ENCODE measurements around the gene SPON2. TPM values are rescaled to one million over a fixed set of nuclear protein-coding genes. Genes with fewer than 3 reads are reported as not detected.
A peak's percentile ranks its signal among the peaks of the same experiment; 100 is the strongest.

Gene SPON2
- total and polyA plus RNA-seq, 7 donors, result 4.1 to 18.5 (median 6.8) TPM

- no peaks in the 10 kb centered on the region for H3K36me3 ChIP-seq (ENCODE audit: insufficient read depth in 1 of 2, low read depth in 1 of 2)
- ATAC-seq, result no peak
- 91 to 94% (median 94%) methylated on average over 5 of the region's 5 CpGs for WGBS, 3 donors
- no peaks in the 10 kb centered on the region for H3K9me3 ChIP-seq
- DNase-seq, result no peak
- H3K27ac ChIP-seq, result no peak overlapping the region
- no peak for TF ChIP-seq CTCF (IDR thresholded peaks at IDR 0.05)
- no peaks in the 10 kb centered on the region for H3K4me1 ChIP-seq
- H3K4me3 ChIP-seq, result no peak overlapping the region
- no peaks in the 10 kb centered on the region for H3K27me3 ChIP-seq (ENCODE audit: insufficient read depth in 3 of 3, low read length in 2 of 3)
- intact Hi-C loops (cut with DNase I), result no loop called here
These were observed 7.9 kb downstream of the SPON2 start for GRCh38 chr4:1164444-1164843.

DNA sequence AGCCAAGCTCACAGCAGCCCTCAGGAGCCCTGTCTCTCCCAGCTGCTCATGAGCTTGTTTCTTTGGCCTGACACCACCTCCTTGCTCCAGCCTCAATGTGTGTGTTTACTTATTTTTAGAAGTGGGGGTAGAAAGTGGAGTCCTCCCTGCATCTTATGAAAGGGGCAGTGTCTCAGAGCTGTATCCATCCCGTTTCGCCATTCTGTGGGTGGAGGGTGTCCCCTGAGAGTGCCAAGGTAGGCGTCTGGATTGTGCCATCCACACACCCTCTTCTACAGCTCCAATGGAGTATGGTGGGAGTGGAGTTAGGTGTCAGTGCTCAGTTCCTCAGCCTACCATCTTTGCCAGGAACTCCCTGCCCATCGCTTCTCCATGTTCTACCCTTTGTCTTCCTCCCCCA, 8.3 kb downstream of the SPON2 start:
- no peak for TF ChIP-seq CTCF (IDR thresholded peaks at IDR 0.05)
- H3K27me3 ChIP-seq (ENCODE audit: insufficient read depth in 3 of 3, low read length in 2 of 3), result no peaks in the 10 kb centered on the region
- no peaks in the 10 kb centered on the region for H3K36me3 ChIP-seq (ENCODE audit: insufficient read depth in 1 of 2, low read depth in 1 of 2)
- WGBS, 3 donors, result 86 to 92% (median 87%) methylated on average over 4 of the region's 4 CpGs
- H3K4me3 ChIP-seq, result no peak overlapping the region
- ATAC-seq (no peak), DNase-seq (no peak)
- no peak overlapping the region for H3K27ac ChIP-seq
- H3K9me3 ChIP-seq, result no peaks in the 10 kb centered on the region
- H3K4me1 ChIP-seq, result no peaks in the 10 kb centered on the region
- intact Hi-C loops (cut with DNase I), result no loop called here

GRCh38 chr4:1160351-1160750, 12.0 kb downstream of the SPON2 start:
- H3K27ac ChIP-seq, result no peak overlapping the region
- H3K4me3 ChIP-seq, result no peak overlapping the region
- H3K9me3 ChIP-seq, result peaks cover 7% of the 10 kb centered on the region
- intact Hi-C loops (cut with DNase I), result no loop called here
- DNase-seq (no peak), ATAC-seq (no peak)
- H3K4me1 ChIP-seq, result no peaks in the 10 kb centered on the region
- WGBS, 3 donors, result 66 to 83% (median 78%) methylated on average over 1 of the region's 1 CpG
- H3K27me3 ChIP-seq (ENCODE audit: insufficient read depth in 3 of 3, low read length in 2 of 3), result no peaks in the 10 kb centered on the region
- no peak for TF ChIP-seq CTCF (IDR thresholded peaks at IDR 0.05)
- H3K36me3 ChIP-seq (ENCODE audit: insufficient read depth in 1 of 2, low read depth in 1 of 2), result no peaks in the 10 kb centered on the region

DNA sequence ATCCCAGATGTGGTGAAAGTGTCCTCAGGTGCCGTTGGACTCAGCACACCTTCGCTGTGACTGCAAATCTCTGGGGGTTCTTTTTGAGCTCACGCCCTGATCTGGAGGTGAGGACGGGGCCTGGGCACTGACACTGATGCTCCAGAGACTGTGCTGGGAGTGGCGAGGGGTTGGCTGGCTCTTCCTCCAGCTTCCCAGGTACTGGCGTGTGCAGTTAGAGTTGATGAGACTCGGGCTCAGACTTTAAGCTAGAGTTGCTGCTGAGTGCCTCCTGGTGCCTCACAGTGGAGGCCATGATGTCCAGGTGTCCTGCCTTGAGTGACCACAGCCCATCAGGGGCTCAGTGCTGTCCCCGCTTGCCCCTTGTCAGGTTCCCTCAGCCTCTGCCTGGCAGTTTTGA, 16.3 kb downstream of the SPON2 start:
- Histone ChIP-seq H3K4me1 (peaks cover 7% of the 10 kb centered on the region), H3K9me3 (peaks cover 7% of the 10 kb centered on the region), H3K27ac (no peak overlapping the region), H3K36me3 (ENCODE audit: insufficient read depth in 1 of 2, low read depth in 1 of 2) (no peaks in the 10 kb centered on the region), H3K27me3 (ENCODE audit: insufficient read depth in 3 of 3, low read length in 2 of 3) (no peaks in the 10 kb centered on the region), H3K4me3 (no peak overlapping the region)
- no peak for DNase-seq
- 86 to 92% (median 92%) methylated on average over 8 of the region's 8 CpGs for WGBS, 3 donors
- intact Hi-C loops (cut with DNase I), result no loop called here
- no peak for ATAC-seq
- TF ChIP-seq CTCF (IDR thresholded peaks at IDR 0.05), result no peak

DNA sequence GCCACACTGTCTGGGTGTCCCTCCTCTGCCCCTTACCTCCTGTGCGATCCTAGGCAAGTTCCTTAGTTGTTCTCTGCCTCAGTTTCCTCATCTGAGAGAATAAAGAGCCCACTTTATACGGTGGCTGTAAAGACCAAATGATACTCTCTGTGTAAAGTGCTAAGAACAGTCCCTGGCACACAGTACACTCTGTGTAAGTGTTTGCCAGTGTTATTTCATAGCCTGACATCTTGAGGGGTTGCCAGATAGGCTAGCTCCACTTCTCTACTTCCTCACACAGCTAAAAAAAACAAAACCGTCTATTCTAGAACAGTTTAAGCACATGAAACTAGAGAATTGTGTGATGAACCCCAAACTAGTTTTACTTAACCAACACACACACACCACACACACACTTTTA, 17.1 kb downstream of the SPON2 start:
- Histone ChIP-seq H3K27ac (no peak overlapping the region), H3K9me3 (peaks cover 7% of the 10 kb centered on the region), H3K36me3 (ENCODE audit: insufficient read depth in 1 of 2, low read depth in 1 of 2) (no peaks in the 10 kb centered on the region), H3K4me1 (peaks cover 7% of the 10 kb centered on the region), H3K27me3 (ENCODE audit: insufficient read depth in 3 of 3, low read length in 2 of 3) (peaks cover 0 to 2% (median 0%) of the 10 kb centered on the region in 3 donors), H3K4me3 (no peak overlapping the region)
- peak; percentile 25 to 81 (median 60) for ATAC-seq
- intact Hi-C loops (cut with DNase I), result no loop called here
- WGBS, 3 donors, result 36 to 52% (median 43%) methylated on average over 3 of the region's 3 CpGs
- no peak for DNase-seq
- no peak for TF ChIP-seq CTCF (IDR thresholded peaks at IDR 0.05)

Data from psoas muscle (tissue), 8 donors.